ENCODE data around the gene MYRF.

- no peak for TF ChIP-seq CTCF (IDR thresholded peaks at IDR 0.05)
- no peak for TF ChIP-seq POLR2A (IDR thresholded peaks at IDR 0.05)
These were observed 18.9 kb downstream of the MYRF start for GRCh38 chr11:61771195-61771894.

Data from thyroid gland (tissue), 4 donors.